ENCODE results near the gene UBB.

DNA sequence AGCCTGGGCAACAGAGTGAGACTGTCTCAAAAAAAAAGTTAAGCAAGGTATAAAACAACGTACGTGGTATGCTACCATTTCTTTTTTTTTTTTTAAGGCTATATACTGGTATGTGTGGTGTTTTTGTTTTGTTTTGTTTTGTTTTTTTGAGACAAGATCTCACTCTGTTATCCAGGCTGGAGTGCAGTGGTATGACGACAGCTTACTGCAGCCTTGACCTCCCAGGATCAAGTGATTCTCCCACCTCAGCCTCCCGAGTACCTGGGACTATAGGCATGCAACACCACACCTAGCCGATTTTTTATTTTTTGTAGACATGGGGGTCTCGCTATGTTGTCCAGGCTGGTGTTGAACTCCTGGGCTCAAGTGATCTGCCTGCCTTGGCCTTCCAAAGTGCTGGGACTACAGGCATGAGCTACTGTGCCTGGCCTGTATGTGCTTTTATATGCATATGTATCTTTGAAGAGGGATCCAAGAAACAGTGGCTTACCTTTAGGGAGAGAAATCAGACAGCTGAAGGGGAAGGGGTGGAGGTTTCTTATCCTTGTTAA lies 34.1 kb upstream of the UBB start:
- no peak for TF ChIP-seq SIN3A (IDR thresholded peaks at IDR 0.05; ENCODE audit: borderline replicate concordance, insufficient read depth, low read depth, low read length)
- TF ChIP-seq, protein P1, sequence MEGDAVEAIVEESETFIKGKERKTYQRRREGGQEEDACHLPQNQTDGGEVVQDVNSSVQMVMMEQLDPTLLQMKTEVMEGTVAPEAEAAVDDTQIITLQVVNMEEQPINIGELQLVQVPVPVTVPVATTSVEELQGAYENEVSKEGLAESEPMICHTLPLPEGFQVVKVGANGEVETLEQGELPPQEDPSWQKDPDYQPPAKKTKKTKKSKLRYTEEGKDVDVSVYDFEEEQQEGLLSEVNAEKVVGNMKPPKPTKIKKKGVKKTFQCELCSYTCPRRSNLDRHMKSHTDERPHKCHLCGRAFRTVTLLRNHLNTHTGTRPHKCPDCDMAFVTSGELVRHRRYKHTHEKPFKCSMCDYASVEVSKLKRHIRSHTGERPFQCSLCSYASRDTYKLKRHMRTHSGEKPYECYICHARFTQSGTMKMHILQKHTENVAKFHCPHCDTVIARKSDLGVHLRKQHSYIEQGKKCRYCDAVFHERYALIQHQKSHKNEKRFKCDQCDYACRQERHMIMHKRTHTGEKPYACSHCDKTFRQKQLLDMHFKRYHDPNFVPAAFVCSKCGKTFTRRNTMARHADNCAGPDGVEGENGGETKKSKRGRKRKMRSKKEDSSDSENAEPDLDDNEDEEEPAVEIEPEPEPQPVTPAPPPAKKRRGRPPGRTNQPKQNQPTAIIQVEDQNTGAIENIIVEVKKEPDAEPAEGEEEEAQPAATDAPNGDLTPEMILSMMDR (IDR thresholded peaks at IDR 0.05): no peak

Measured in Panc1 (cell line).